GF-D8 (cell line): Measurements from ENCODE around the gene MPRIP.

Experiments used
- DNase-seq: peaks from one replicate; lab custom pipeline; 2025; lab: John Stamatoyannopoulos, UW

Gene MPRIP

GRCh38 chr17:17028059-17028877, 14.0 kb upstream of the MPRIP start:
- DNase-seq = no peak

- no peak for DNase-seq
Observed at GRCh38 chr17:17028878-17029535, 13.2 kb upstream of the MPRIP start.

- no peak for DNase-seq
Observed at GRCh38 chr17:17029938-17030337, 12.3 kb upstream of the MPRIP start.

GRCh38 chr17:17030515-17031211, 11.6 kb upstream of the MPRIP start:
- DNase-seq = no peak

GRCh38 chr17:17032131-17032692, 10.0 kb upstream of the MPRIP start:
- DNase-seq = no peak

- no peak for DNase-seq
Observed at GRCh38 chr17:17033466-17033865, 8.8 kb upstream of the MPRIP start.

- DNase-seq = no peak
Observed at GRCh38 chr17:17034026-17034425, 8.2 kb upstream of the MPRIP start.

GRCh38 chr17:17034496-17035075, 7.7 kb upstream of the MPRIP start:
- no peak for DNase-seq

GRCh38 chr17:17035490-17035889, 6.8 kb upstream of the MPRIP start:
- no peak for DNase-seq

GRCh38 chr17:17035920-17036523, 6.2 kb upstream of the MPRIP start:
- no peak for DNase-seq

- DNase-seq = peak; percentile 36
Observed at GRCh38 chr17:17036524-17036998, 5.7 kb upstream of the MPRIP start.

- DNase-seq = no peak
Observed at GRCh38 chr17:17039911-17040310, 2.3 kb upstream of the MPRIP start.

- DNase-seq = no peak
Observed at GRCh38 chr17:17041018-17041521, 1.2 kb upstream of the MPRIP start.

- peak; percentile 84 for DNase-seq
Observed at GRCh38 chr17:17041571-17042383, 480 bp upstream of the MPRIP start.

- DNase-seq = no peak
Observed at GRCh38 chr17:17042851-17043460, 699 bp downstream of the MPRIP start.

GRCh38 chr17:17043461-17044271, 1.4 kb downstream of the MPRIP start:
- no peak for DNase-seq

GRCh38 chr17:17044846-17045561, 2.7 kb downstream of the MPRIP start:
- DNase-seq = peak; percentile 76

GRCh38 chr17:17048106-17048505, 5.8 kb downstream of the MPRIP start:
- DNase-seq = no peak
